PC-9 (cell line): ENCODE measurements around the gene ATP11A.

Source experiments
- EZH2 ChIP-seq: fragments of 200-600 bp; sonication (generic); IDR thresholded peaks from 2 replicates; pipeline ENCODE4 v1.8.0; 2017; ENCODE audit warnings: antibody characterized with exemption, low read depth
- TF ChIP-seq, protein P1 (sequence below): fragments of 200-600 bp; sonication (generic); conservative IDR thresholded peaks from 2 replicates; pipeline ENCODE4 v1.6.1; 2017; ENCODE audit warnings: mixed run types, antibody characterized with exemption, mild to moderate bottlenecking, moderate library complexity

DNA sequence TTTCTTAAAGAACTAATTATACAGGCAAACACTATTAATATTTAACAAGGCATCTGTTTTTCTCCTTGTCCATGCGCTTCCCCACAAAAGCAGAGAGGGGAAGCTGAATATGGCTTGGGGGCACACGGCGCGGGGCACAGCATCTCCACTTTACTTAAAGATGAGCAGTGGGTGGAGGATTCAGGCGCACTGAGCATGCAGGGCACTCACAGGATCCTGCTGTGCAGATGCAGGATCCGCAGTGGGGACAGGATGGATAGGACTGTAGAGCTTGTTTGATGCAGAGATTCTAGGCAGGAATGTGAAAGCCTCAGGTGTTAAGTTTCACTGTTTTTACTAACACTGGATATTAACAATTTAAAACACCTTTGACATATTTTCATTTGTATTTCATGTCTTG lies 43.3 kb downstream of the ATP11A start:
- TF ChIP-seq, protein P1, sequence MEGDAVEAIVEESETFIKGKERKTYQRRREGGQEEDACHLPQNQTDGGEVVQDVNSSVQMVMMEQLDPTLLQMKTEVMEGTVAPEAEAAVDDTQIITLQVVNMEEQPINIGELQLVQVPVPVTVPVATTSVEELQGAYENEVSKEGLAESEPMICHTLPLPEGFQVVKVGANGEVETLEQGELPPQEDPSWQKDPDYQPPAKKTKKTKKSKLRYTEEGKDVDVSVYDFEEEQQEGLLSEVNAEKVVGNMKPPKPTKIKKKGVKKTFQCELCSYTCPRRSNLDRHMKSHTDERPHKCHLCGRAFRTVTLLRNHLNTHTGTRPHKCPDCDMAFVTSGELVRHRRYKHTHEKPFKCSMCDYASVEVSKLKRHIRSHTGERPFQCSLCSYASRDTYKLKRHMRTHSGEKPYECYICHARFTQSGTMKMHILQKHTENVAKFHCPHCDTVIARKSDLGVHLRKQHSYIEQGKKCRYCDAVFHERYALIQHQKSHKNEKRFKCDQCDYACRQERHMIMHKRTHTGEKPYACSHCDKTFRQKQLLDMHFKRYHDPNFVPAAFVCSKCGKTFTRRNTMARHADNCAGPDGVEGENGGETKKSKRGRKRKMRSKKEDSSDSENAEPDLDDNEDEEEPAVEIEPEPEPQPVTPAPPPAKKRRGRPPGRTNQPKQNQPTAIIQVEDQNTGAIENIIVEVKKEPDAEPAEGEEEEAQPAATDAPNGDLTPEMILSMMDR, result no peak
- no peak for TF ChIP-seq EZH2
